Measurements from ENCODE around the gene LRRC14B.
A peak's percentile ranks its signal among the peaks of the same experiment; 100 is the strongest.

LRRC14B gene

DNA sequence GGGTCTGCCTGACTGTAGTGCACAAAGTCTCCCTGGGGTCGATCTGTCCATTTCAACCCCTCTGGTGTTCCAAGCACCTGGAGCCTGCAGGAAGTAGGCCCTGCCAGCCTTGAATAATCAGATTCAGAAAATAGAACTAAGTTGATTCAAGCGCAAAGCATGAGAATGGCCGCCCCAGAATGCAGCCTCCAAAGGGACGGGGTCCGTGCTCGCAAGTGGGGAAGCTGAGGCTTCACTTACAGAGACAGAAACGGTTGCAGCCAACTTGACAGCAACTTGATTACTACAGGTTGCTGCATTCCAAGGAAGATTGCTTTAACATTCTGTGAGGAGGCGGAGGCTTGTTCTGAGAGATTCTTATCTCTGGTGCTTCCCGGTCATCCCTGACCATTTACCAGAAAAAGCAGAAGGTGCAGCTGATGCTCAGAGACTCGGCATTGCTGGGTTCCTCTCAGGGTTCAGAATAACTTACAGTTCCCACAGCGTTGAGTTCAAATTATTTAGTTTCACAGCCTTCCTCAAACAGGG lies 14.9 kb upstream of the LRRC14B start:
- no peak for DNase-seq

DNA sequence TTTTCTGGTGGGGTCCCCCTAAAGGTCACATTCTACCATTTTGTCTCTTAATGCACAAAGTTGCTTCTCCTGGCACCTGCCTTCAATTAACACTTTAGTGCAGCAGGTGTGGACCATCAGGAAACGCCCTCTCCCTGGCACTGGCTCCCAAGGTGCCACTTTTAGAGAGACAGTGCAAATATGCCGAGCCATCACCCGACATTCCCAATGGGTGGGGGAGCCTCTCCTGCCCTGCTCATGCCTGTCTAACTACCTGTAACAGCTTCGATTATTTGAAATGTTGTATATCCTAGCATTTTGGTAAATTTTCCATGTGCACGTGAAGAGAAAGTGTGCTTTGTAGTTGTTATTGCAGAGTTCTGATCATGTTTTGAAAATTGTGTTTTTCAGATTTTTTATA lies 13.2 kb upstream of the LRRC14B start:
- DNase-seq: peak; percentile 78

DNA sequence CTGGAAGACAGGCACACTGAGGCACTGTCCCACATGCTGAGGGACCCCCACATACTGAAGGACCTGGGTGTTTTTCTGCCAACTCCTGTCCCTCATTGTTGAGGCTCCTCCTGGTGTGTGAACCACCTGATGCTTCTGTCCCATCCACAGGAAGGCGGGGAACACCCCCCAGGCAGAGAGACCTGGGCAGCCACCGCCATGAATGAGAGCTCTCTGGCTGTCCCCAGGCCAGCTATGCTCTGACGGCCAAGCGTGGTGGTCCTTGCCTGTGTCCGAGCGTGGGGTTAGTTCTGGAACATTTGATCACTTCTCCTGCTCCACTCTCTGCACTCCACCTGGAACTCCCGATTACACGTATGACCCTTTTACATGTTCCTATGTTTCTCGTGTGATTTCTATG lies 11.9 kb upstream of the LRRC14B start:
- no peak for DNase-seq

DNA sequence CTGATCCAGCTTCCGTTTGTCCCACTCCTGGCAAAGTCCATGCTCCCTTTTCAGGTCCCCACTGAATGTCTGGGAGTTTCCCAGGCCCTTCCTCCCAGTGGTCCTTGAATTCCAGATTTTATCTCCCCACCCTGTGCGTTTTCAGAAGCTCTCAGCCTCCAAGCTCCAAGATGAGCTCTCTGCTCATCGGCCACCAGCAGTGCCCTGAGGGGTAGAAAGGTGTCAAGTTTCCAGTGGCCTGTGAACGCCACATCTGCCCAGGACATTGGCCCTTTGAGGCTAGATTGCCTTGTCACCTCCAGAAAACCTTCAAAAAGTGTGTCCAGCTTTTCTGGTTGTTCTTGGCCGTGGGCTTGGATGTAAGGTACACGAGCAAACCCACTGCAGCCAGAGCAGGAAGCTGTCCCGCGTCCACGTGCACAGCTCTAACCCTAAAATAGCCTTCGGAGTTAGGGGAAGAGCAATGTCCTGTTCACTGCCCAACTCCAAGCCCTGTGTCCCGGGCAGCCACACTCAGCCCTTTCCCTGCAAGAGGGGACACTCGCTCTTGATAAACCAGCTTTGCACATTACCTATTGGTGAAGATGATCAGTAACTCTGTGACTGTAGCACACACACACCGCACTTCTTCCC lies 10.9 kb upstream of the LRRC14B start:
- no peak for DNase-seq

DNA sequence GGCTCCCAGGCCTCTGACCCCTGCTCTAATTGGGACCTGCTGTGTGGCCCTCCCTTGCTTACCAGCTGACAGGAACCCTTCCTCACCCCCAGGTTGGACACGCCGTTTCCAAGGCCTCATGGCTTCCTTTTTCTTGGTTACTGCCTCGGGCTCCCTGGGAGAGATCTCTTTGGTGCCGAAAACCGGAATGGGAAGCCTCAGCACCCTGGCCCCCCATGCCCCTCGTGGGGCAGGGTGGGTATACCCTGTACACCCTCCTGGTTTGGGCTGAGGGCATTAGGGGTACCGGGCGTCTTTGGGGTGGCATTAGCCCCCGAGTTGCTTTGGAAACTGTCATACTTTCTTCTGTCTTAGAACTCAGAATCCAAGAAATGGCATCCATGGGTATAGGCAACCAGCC lies 10.1 kb upstream of the LRRC14B start:
- DNase-seq: no peak

DNA sequence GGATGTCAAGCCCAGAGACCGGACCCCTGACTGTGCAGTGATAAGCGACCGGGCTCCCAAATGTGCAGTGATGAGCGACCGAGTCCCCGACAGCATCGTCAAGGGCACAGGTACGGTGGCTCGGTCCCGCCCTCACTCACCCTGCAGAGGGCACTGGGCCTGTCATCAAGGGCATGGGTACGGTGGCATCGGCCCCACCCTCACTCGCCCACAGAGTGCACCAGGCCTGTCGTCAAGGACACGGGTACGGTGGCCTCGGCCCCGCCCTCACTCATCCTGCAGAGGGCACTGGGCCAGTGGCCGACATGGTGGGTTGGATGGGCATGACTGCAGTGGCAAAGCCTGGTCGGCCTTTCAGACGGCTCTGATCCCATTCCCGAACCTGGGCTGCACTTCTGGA lies 9.7 kb upstream of the LRRC14B start:
- DNase-seq: no peak

DNA sequence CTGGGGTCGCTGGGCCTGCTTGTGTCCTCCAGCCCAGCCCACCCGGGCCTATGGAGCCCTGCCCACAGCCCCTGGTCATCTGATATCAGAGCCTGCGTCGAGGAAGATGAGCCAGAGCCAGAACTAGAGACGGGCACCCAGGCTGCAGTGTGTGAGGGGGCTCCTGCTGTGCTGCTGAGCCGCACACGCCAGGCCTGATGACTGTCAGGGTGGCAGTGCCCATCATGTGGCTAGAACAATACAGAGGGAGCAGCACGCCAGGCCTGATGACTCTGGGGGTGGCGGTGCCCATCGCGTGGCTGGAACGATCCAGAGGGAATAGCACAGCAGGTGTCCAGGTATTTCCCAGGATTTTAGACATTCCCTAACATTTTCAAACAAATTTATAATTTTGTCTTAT lies 9.2 kb upstream of the LRRC14B start:
- no peak for DNase-seq

DNA sequence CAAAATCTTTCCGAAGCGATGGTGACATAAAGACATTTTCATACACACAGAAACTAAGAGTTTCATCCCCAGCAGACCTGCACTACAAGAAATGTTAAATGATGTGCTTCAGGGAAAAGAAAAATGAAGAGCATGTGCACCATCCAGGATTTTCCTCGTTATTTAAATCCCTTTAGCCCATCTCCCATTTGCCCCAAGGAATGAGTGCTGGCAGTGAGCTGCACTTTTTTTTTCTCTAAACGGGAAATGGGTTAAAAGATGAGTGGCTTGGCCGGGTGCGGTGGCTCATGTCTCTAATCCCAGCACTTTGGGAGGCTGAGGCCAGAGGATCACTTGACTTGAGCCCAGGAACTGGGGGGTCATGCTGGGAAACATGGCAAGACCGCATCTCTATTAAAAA lies 6.8 kb upstream of the LRRC14B start:
- DNase-seq: no peak

DNA sequence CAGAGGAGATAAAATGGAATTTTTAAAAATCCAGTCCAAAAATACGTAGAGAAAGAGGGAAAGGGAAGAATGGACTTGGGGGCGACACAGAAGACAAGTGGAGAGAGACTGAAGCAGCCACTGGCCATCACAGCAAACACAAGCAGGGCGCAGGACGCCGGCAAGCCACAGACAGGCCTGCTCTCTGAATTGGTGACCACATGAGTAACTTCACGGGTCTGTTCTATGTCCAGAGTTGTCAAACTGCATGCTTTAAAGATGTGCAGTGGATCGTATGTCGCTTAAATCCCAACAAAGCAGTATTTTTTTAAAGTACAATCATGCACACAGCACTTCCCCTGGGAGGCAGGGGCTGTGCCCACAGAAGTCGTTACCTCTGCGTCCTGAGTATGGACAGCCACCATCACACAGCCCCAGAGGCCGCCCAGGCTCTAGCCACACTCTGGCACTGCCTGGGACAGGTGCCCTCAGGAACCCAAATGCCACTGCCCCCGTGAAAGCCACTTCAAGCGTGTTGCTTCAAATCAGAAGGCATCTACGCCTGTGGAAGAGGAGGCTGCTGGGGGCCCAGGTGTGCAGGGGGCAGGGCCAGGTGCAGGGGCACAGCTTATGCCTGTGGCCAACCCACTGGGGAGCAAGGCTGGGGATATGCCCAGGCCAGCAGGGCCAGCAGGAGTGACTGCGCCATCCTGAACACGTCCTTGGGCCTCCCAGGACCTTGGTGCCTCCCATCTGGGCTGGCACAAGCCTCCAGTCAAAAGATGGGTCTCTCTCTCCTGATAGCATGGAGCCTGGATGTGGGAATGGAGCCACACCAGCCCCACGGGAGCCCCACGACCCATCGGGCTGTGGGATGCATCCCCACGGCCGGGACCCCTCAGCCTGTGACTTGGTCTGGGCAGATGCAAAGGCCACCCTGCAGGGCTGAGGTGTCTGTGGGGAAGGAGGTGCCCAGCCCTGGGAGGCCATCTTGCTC lies 5.9 kb upstream of the LRRC14B start:
- no peak for DNase-seq

DNA sequence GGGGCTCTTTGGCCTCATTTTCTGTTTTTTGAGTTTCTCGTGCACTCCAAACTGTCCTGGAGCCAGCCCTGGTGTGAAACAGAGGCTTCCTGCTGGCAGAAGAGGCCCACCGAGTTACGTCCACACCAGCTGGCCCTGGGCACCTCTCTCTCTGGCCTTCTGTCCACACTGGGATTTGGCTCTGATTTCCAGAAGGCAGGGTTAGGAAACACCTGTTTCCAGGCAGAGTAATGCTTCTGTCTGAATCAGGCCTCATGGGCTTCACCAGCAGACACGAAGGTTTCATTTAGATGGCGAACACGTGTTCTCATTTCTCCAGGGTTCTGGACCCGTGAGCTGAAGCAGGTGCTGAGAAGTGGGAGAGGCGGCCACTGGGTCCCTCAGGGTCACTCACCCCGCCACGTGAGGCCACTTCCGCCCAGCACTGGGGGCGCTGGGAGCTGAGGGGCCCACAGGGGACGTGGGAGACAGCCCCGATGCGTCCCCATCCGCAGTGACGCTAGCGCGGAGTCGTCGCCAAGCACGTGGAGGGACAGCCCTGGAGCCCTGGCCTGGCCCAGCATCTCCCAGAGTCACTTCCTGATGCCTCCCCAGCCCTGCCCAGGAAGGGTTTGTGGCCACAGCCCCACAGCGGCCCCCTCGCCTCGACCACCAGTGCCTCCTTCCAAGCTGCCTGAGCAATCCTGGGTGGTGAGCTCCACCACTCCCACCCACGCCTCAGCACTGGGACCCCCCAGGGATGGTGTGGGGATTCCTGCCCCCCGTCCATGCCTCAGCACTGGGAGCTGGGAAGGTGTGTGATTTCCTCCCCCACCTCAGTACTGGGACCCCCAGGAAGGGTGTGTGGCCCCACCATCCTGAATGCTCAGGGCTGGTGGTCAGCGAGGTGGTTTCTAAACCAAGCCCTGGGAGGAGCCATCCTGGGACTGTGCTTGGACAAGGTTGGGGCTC lies 4.9 kb upstream of the LRRC14B start:
- DNase-seq: no peak

DNA sequence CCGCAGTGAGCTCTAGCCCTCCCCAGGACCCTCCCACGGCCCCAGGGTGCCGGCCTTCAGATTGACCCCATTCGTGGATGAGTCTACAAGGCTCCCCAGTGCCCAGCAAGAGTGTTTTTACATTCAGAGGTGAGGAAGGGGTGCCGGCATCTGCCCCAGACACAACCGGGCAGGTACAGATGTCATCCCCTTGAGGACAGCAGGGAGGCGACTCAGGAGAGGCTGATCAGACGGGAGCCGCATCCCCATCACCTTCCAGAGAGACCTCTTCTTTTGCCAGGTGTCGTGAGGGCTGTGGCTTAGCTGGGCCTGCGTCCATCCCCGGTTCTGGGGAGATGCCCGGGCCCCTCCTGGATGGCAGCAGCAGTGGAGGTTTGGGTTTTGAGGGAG lies 4.3 kb upstream of the LRRC14B start:
- no peak for DNase-seq

DNA sequence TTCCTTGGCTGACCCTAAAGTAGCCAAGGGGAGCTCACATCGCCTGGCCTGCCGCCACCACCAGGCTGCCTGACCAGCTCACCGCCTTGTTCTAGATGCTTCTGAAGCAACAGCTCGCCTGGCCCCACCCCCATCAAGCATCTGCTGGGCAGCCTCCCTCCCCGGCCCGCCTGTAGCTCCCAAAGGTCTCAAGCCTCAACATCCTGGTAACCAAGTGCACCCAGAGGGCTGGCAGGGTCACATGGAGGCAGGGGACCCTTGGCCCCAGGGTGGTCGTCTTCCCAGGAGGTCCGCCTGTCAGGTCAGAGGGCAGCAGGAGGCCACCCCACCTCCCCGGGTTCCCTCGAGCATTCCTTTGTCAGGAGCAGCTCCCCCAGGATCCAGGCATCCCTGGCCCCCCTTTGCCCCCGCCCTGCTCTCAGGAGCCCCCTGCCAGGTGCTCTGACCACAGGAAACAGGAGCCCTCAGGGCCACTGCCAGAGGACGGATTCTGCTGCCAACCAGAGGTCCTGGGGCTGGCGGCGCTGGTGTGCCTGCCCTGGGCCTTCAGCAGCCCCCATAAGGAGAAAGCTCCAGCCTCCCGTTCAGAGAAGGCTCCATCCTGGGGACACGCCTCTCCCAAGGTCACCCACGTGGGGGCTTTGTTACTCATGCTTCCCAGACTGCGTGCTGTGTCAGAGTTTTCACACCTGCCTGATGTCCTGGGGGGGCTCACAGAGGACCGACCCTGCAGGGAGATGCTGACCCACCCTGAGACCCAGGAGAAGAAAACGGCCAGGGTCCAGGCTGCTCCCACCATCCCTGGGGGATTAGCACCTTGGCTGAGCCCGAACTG lies 3.5 kb upstream of the LRRC14B start:
- no peak for DNase-seq

DNA sequence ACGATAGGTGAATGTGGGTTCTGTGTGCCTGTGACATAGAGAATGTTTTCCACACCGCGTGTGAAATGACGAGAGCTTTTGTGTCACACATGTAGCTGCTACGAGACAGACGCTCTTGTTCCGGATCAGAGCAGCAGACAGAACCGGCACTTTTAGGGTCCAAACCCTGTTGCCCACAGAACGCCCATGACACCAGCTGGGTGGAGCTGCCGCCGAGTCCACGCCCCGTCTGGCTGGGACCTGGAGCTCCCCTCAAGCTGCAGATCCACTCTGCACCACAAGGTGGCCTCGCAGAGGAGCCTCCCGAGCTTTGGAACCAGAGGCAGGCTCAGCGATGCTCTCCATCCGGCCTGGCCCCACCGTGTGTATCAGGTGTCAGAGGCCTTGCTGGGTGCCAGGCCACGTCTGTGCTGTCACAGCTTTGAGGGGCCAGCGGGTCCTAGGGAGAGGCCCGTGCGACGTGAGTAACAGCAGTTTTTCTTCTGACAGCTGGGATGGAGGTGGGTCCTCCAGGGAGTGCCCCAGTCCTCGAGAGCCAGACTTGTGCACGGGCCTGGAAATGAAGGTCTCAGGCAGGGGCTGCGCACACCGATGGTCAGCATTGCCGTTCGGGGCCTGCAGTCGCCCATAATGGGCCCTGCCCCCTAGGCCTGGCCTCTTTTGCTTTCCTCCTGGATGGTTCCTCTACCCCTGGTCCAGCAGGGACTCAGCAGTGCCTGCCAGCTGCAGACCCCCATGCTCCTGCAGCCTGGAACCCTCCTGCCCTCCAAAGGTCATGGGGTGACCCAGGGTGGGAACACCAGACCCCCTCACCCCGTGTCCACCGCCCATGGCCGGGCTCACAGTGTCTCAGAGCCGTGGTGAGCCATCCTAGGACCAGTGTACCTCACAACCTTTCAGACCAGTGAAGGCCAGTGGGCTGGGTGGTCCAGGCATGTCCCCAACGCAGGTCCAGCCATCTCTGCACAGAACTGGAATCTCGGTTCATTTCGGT lies 2.5 kb upstream of the LRRC14B start:
- DNase-seq: peak; percentile 86

DNA sequence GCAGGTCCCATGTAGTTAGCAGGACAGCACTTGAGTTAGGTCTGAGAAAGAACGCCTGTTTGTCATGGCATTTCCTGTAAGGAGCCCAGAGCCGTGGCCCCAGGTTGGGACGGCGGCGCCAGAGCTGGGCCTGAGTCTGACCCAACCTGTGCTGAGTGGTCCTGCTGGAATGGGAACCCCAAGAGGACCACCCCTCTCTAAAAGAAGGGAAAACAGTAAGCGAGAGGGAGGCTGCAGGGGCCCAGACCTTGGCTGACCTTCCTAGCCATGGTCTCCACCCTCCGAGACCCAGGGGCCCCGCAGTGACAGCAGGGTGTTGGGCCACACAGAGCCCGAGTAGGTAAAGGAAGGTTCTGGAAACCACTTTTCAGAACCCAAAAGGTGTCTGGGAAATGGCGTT lies 1.8 kb upstream of the LRRC14B start:
- no peak for DNase-seq

DNA sequence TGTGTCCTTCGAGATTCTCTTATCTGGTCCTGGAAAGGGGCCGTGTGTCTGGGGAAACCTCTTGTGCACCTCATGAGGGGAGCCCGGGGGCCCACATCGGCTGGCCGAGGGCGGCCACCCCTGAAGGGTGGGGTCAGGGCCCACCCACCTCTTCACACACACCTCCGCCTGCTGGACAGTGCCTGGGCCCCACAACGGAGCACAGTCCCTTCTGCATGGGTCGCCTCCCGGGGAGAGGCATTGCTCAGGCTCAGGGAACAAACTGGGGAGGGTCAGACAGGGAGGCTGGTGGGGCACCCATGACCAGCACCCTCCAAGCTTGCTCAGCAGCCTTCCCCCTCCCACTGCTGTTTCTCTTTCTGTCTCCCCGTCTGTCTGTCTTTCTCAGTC lies 1.3 kb upstream of the LRRC14B start:
- DNase-seq: no peak

DNA sequence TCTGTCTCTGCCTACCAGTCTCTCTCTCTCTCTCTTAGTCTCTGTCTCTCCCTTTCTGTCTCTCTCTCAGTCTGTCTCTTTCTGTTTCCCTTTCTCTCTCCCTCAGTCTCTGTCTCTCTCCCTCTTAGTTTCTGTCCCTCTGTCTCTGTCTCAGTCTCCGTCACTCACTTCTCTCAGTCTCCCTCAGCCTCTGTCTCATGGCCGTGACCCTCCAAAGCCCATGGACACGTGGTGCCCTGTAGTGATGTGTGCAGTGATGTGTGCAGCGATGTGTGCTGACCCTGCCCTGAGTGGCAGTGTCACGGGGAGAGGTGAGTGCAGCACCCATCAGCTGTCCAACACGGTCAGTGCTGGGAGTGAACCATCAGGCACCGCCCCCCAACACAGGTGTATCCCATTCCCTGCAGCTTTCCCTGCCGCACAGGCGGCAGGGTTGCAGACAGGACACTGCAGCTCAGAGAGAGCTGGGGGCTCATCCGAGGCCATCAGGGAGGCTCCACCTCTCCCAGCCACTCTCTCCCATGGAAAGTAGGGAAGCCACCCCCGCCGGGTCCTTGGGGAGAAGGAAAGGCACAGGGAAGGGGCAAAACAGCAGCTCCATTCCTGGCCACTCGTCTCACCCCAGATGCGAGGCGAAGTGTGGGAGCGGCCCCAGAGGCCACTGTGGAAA lies 794 bp upstream of the LRRC14B start:
- DNase-seq: no peak

DNA sequence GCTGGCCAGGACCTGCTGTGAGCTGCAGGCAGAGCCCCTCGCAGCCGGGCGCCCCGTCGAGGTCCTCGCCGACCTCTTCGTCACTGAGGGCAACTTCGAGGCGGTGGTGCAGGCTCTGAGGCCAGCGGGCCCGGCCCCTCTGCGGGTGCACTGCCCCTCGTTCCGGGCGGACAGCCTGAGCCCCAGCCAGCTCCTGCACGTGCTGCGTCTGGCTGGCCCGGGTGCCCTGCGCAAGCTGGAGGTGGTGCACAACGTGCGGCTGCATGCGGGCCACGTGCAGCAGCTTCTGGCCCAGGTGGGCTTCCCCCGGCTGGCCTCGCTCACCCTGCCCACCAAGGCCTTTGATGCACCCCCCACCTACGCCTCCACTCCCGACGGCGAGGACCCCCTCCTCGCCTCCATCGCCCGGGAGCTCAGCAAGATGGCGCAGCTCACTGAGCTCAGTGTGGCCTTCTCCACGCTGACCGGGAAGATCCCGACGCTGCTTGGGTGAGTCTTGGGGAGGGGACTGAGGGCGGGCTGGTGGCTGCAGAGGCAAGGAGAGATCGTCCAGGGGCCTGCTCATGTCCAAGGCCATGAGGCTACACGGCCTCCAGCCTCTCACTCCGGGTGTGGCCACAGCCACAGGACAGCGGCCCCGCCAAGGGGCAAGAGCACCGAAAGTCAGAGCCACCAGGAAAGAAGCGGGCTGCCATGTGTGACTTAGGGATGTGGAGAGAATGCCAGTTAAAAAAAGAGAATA lies 825 bp downstream of the LRRC14B start:
- DNase-seq: no peak

DNA sequence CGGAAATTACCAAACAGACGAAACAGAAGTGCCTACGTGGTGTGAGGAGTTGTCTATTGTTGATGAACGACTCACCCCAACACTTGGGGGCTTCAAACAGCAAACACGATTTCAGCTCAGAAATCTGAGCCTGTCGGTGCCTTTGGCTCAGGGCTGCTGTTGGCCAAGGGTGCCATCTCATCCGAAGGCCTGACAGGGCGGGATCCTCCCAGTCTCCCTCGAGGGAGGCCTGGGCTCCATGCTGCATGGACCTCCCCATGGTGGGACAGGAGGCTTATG lies 1.3 kb downstream of the LRRC14B start:
- no peak for DNase-seq

DNA sequence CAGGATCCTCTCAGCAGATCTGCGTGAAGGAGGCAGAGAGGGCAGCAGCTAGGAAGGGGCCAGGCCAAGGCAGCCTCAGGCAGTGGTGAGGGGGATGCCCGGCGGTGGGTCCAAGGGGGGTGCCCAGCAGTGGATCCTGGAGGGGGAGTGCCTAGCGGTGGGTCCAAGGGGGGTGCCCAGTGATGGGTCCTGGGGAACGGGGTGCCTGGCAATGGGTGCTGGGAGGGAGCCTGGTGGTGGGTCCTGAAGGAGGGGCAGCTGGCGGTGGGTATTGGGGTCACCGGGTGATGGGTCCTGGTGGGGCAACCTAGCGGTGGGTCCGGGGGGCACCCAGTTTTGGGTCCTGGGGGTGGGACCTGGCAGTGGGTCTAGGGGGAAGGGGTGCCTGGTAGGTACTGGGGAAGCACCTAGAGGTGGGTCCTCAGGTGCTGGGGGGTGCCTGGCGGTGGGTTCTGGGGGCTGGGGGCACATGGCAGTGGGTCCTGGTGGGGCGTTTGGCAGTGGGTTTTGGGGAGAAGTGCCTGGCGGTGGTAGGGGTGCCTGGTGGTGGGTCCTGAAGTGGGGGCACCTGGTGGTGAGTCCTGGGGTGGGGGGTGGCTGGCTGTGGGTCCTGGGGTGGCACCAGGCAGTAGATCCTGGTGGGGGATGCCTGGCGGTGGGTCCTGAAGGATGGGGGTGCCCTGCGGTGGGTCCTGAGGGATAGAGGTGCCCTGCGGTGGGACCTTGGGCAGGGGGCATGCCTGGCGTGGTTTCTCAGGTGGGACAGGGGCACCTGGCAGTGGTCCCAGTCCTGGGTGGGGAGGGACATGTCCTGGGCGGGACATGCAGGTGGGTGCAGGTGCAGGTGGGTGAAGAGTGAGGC lies 1.9 kb downstream of the LRRC14B start:
- no peak for DNase-seq
